ENCODE data around the gene DPEP2.
"Not testable (repeated sequence)": the region's sequence is repeated elsewhere in the genome, so short reads cannot be mapped to it uniquely, and the experiment has no call there.

Gene DPEP2

GRCh38 chr16:67975321-67976105 lies 23.8 kb downstream of the DPEP2 start:
- DNase-seq: no peak

- not testable (repeated sequence) for DNase-seq
Measured at GRCh38 chr16:67972285-67972684, 27.0 kb downstream of the DPEP2 start.

GRCh38 chr16:67971111-67971510 lies 28.2 kb downstream of the DPEP2 start:
- DNase-seq: no peak

- peak in 1 of 2 donors; percentile 20 for DNase-seq
Measured at GRCh38 chr16:67969254-67970039, 29.8 kb downstream of the DPEP2 start.

- DNase-seq: peak; percentile 26 to 51
Measured at GRCh38 chr16:67968400-67969253, 30.7 kb downstream of the DPEP2 start, which contains the start of gene SLC12A4. Gene SLC12A4, minus strand, starts transcription at chr16:67968637. Its CDS starts 84 bp downstream, at chr16:67968553.

GRCh38 chr16:67967958-67968399 lies 31.3 kb downstream of the DPEP2 start:
- peak in 1 of 2 donors; percentile 12 for DNase-seq

GRCh38 chr16:67967183-67967957 lies 31.9 kb downstream of the DPEP2 start:
- DNase-seq: no peak

GRCh38 chr16:67966549-67967182 lies 32.6 kb downstream of the DPEP2 start:
- DNase-seq: no peak

GRCh38 chr16:67965668-67966548 lies 33.4 kb downstream of the DPEP2 start:
- DNase-seq: no peak

GRCh38 chr16:67964477-67965131 lies 34.7 kb downstream of the DPEP2 start:
- no peak for DNase-seq

GRCh38 chr16:67963662-67964321 lies 35.5 kb downstream of the DPEP2 start:
- DNase-seq: no peak

- DNase-seq: no peak
Measured at GRCh38 chr16:67963292-67963661, 36.0 kb downstream of the DPEP2 start.

GRCh38 chr16:67962135-67962534 lies 37.1 kb downstream of the DPEP2 start:
- DNase-seq: no peak

- no peak for DNase-seq
Measured at GRCh38 chr16:67961551-67961957, 37.7 kb downstream of the DPEP2 start.

GRCh38 chr16:67959536-67960329 lies 39.6 kb downstream of the DPEP2 start:
- DNase-seq: no peak

GRCh38 chr16:67957622-67958021 lies 41.7 kb downstream of the DPEP2 start:
- no peak for DNase-seq

GRCh38 chr16:67954421-67955196 lies 44.7 kb downstream of the DPEP2 start:
- no peak for DNase-seq
